ENCODE measurements around the gene FAM219A. TPM values are rescaled to one million over a fixed set of nuclear protein-coding genes. Genes with fewer than 3 reads are reported as not detected.

Gene FAM219A
- total RNA-seq, 2 donors from 2014 or later = 14.4 to 16.5 TPM

GRCh38 chr9:34452568-34452967 lies 5.8 kb downstream of the FAM219A start:
- peaks cover 5% of the 10 kb centered on the region for H3K4me1 ChIP-seq (replicated peaks)
- DNase-seq (ENCODE audit: low spot score) = no peak

GRCh38 chr9:34451545-34451944 lies 6.8 kb downstream of the FAM219A start:
- DNase-seq (ENCODE audit: low spot score) = no peak
- H3K4me3 ChIP-seq = no peak overlapping the region
- H3K36me3 ChIP-seq = no peaks in the 10 kb centered on the region
- 71% methylated on average over 3 of the region's 3 CpGs for WGBS
- H3K27me3 ChIP-seq (replicated peaks; ENCODE audit: insufficient read depth) = no peaks in the 10 kb centered on the region
- no peak overlapping the region for H3K27ac ChIP-seq
- intact Hi-C loops (cut with DNase I) = no loop called here
- TF ChIP-seq, protein P1, sequence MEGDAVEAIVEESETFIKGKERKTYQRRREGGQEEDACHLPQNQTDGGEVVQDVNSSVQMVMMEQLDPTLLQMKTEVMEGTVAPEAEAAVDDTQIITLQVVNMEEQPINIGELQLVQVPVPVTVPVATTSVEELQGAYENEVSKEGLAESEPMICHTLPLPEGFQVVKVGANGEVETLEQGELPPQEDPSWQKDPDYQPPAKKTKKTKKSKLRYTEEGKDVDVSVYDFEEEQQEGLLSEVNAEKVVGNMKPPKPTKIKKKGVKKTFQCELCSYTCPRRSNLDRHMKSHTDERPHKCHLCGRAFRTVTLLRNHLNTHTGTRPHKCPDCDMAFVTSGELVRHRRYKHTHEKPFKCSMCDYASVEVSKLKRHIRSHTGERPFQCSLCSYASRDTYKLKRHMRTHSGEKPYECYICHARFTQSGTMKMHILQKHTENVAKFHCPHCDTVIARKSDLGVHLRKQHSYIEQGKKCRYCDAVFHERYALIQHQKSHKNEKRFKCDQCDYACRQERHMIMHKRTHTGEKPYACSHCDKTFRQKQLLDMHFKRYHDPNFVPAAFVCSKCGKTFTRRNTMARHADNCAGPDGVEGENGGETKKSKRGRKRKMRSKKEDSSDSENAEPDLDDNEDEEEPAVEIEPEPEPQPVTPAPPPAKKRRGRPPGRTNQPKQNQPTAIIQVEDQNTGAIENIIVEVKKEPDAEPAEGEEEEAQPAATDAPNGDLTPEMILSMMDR (IDR thresholded peaks at IDR 0.05) = no peak
- no peak for TF ChIP-seq POLR2A (IDR thresholded peaks at IDR 0.05)
- no peak for TF ChIP-seq POLR2AphosphoS5 (IDR thresholded peaks at IDR 0.05)
- H3K9me3 ChIP-seq = no peaks in the 10 kb centered on the region
- H3K4me1 ChIP-seq (replicated peaks) = no peaks in the 10 kb centered on the region

More at GRCh38 chr9:34452568-34452967, 5.8 kb downstream of the FAM219A start:
- no peaks in the 10 kb centered on the region for H3K36me3 ChIP-seq
- no peaks in the 10 kb centered on the region for H3K9me3 ChIP-seq
- no peak overlapping the region for H3K4me3 ChIP-seq
- TF ChIP-seq, protein P1 (IDR thresholded peaks at IDR 0.05) = no peak
- TF ChIP-seq POLR2A (IDR thresholded peaks at IDR 0.05) = no peak
- no peak for TF ChIP-seq POLR2AphosphoS5 (IDR thresholded peaks at IDR 0.05)
- H3K27me3 ChIP-seq (replicated peaks; ENCODE audit: insufficient read depth) = no peaks in the 10 kb centered on the region
- 97% methylated on average over 2 of the region's 2 CpGs for WGBS
- intact Hi-C loops (cut with DNase I) = no loop called here
- no peak overlapping the region for H3K27ac ChIP-seq

DNA sequence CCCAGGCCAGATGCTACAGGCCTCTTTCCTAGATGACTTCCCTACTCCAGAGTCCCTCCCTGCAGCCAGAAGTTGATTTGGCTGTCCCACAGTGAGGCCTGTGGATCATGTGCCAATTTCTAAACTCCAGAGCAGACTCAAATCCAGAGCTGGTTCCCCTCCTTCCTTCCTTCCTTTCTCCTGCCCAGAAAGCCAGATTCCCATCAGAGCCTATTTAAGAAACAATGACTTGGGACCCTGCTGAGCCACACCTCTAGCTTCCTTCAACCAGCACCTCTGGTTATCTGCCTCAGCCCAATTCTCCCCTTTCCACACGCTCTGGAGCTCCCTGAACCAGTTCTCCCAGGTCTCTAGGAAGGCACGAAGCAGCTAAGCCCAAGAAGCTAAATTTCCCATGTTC lies 7.2 kb downstream of the FAM219A start:
- Histone ChIP-seq H3K9me3 (no peaks in the 10 kb centered on the region), H3K27me3 (replicated peaks; ENCODE audit: insufficient read depth) (no peaks in the 10 kb centered on the region), H3K4me1 (replicated peaks) (no peaks in the 10 kb centered on the region), H3K27ac (no peak overlapping the region), H3K36me3 (no peaks in the 10 kb centered on the region), H3K4me3 (no peak overlapping the region)
- intact Hi-C loops (cut with DNase I) = no loop called here
- WGBS = 63% methylated on average over 2 of the region's 2 CpGs
- TF ChIP-seq POLR2AphosphoS5 (IDR thresholded peaks at IDR 0.05) = no peak
- TF ChIP-seq, protein P1 (IDR thresholded peaks at IDR 0.05) = no peak
- TF ChIP-seq POLR2A (IDR thresholded peaks at IDR 0.05) = no peak
- DNase-seq (ENCODE audit: low spot score) = no peak

DNA sequence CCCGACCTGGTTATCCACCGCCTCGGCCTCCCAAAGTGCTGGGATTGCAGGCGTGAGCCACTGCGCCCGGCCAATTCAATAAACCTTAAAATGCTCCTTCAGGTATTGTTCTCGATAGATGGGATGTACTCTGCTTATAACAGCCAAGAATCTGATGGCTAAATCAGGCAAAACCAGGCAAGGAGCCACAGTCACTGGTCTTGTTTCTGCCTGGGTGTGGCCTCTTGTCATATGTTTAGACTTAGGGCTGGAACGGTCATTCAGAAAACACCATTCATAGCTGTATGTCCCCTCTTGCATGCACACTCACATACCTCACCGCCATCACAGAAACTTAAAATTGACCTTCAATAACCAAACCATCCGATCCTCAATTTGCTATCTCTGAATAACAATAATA lies 7.7 kb downstream of the FAM219A start:
- TF ChIP-seq POLR2AphosphoS5 (IDR thresholded peaks at IDR 0.05) = no peak
- TF ChIP-seq, protein P1 (IDR thresholded peaks at IDR 0.05) = no peak
- TF ChIP-seq POLR2A (IDR thresholded peaks at IDR 0.05) = no peak
- 91% methylated on average over 10 of the region's 10 CpGs for WGBS
- Histone ChIP-seq H3K9me3 (no peaks in the 10 kb centered on the region), H3K4me1 (replicated peaks) (no peaks in the 10 kb centered on the region), H3K27me3 (replicated peaks; ENCODE audit: insufficient read depth) (no peaks in the 10 kb centered on the region), H3K27ac (no peak overlapping the region), H3K4me3 (no peak overlapping the region), H3K36me3 (no peaks in the 10 kb centered on the region)
- intact Hi-C loops (cut with DNase I) = no loop called here
- DNase-seq (ENCODE audit: low spot score) = no peak

DNA sequence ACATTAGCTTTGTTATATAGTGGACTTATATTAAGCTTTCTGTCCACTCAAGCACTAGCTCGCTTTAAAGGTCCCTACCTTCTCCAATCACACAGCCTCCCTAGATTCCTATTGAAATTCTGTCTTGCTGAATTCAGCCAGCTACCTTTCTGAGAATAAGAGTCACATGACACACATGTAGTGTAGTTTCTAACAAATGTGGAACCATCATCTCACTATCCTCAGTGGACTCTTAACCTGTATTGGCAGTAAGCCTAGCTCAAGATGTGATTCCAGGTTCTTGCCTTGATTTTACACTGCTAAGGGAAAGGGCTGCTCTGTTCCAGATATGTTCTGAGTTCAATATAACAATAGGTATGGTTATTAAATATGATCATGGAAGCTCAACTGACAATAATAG lies 11.4 kb downstream of the FAM219A start:
- H3K36me3 ChIP-seq = no peaks in the 10 kb centered on the region
- WGBS = 92% methylated on average over 1 of the region's 1 CpG

More for the DNA sequence above, 11.4 kb downstream of the FAM219A start:
- Histone ChIP-seq H3K9me3 (no peaks in the 10 kb centered on the region), H3K27me3 (replicated peaks; ENCODE audit: insufficient read depth) (no peaks in the 10 kb centered on the region), H3K27ac (no peak overlapping the region), H3K4me1 (replicated peaks) (no peaks in the 10 kb centered on the region), H3K4me3 (no peak overlapping the region)
- TF ChIP-seq, protein P1 (IDR thresholded peaks at IDR 0.05) = no peak
- no peak for TF ChIP-seq POLR2AphosphoS5 (IDR thresholded peaks at IDR 0.05)
- DNase-seq (ENCODE audit: low spot score) = no peak
- intact Hi-C loops (cut with DNase I) = no loop called here

Measured in prostate gland (tissue), 2 donors.